ENCODE results near the gene ERH.
"Not testable (repeated sequence)": the region's sequence is repeated elsewhere in the genome, so short reads cannot be mapped to it uniquely, and the experiment has no call there.

ERH gene

GRCh38 chr14:69398053-69398817, at the start of gene ERH, which contains the start of gene SLC39A9:
ERH (minus strand) TSS chr14:69398299; CDS start chr14:69398233, 66 bp downstream.
SLC39A9 (plus strand) TSS chr14:69398692; CDS start chr14:69399370, 678 bp downstream.
- in situ Hi-C loops (cut with MboI; ENCODE audit: low sequenced_read_pairs): no loop called here

DNA sequence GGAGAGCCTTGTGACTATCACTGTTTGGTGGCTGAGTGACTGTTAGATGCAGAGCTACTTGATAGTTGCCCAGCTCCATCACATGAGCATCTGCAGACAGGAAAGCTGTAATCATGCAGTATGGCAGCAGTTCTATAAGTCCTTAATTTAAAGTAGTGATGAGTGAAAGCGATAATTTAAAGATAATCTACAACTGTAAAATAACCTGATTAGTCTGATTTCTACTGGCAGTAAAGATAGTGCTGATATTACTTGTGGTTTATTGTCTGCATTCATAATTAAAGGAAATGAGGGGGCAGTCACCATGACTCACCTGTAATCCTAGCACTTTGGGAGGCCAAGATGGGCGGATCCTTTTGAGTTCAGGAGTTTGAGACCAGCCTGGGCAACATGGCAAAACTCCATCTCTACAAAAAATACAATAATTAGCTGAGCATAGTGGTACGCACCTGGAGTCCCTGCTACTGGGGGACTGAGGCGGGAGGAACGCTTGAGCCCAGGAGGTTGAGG, 45.3 kb upstream of the ERH start:
- in situ Hi-C loops (cut with MboI; ENCODE audit: low sequenced_read_pairs): no loop called here

DNA sequence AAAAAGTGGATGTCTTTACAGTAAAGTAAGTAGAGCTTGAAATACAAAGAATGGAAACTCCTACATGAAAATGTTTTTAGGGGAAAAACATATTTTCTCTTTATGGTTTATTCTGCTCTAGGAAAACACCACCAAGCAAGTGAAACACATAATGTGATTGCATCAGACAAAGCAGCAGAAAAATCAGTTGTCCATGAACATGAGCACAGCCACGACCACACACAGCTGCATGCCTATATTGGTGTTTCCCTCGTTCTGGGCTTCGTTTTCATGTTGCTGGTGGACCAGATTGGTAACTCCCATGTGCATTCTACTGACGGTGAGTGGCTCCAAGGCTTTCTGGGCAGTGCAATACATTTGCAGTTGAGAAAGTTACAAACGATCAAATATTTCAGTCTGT, 43.8 kb upstream of the ERH start:
- in situ Hi-C loops (cut with MboI; ENCODE audit: low sequenced_read_pairs): no loop called here

DNA sequence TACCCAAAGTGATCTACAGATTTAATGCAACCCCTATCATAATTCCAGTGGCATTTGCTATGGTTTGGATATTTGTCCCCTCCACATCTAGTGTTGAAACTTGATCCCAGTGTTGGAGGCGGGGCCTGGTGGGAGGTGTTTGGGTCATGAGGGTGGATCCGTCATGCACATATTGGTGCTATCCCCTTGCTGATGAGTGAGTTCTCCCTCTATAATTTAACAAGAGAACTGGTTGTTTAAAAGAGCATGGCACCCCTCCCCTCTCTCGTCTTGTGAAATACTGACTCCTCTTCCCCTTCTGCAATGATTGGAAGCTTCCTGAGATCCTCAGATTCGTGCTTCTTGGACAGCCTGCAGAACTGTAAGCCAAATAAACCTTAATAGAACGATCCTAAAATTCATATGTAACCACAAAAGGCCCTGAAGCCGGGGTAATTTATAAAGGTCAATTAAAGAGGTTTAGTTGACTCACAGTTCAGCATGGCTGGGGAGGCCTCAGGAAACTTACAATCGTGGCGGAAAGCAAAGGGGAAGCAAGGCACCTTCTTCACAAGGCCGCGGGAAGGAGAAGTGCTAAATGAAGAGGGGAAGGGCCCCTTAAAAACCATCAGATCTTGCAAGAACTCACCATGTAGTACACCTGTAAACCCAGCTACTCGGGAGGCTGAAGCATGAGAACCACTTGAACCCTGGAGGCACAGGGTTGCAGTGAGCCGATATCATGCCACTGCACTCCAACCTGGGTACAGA, 41.6 kb upstream of the ERH start:
- in situ Hi-C loops (cut with MboI; ENCODE audit: low sequenced_read_pairs): no loop called here

DNA sequence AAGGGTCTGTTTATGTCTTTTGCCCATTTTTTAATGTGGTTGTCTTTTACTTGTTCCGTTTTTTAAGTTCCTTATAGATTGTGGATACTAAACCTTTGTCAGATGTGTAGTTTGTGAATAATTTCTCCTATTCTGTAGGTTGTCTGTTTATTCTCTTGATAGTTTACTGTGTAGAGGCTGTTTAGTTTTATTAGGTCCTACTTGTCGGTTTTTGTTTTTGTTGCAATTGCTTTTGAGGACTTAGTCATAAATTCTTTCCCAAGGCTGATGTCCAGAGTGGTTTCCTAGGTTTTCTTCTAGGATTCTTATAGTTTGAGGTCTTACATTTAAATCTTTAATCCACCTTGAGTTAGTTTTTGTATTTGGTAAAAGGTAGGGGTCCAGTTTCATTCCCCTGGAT, 34.3 kb upstream of the ERH start:
- in situ Hi-C loops (cut with MboI; ENCODE audit: low sequenced_read_pairs): no loop called here

GRCh38 chr14:69430306-69430939, 32.3 kb upstream of the ERH start:
- in situ Hi-C loops (cut with MboI; ENCODE audit: low sequenced_read_pairs): no loop called here

- in situ Hi-C loops (cut with MboI; ENCODE audit: low sequenced_read_pairs): no loop called here
These were observed 31.5 kb upstream of the ERH start for GRCh38 chr14:69429643-69430042.

DNA sequence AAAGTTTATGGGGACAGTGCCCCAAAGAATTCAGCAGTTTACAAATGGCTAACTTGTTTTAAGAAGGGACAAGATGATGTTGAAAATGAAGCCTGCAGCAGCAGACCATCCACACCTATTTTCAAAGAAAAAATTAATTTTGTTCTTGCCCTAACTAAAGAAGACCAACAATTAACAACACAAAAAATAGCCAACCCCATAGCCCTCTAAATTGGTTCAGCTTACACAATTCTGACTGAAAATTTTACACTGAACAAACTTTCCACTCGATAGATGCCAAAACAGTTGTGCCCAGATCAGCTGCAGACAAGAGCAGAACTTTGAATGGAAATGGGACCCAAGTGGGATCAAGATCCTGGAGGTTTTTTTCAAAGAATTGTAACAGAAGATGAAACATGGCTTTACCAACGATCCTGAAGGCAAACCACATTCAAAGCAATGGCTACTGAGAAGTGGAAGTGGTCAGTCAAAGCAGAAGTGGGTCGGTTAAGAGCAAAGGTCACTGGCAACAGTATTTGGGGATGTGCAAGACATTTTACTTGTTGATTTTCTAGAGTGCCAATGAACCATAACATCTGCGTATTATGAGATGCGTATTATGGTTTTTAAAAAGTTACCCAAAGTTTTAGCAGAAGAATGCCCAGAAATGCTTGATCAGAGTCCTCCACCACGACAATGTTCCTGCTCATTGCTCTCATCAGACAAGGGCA, 30.3 kb upstream of the ERH start:
- in situ Hi-C loops (cut with MboI; ENCODE audit: low sequenced_read_pairs): no loop called here

- in situ Hi-C loops (cut with MboI; ENCODE audit: low sequenced_read_pairs): no loop called here
These were observed 29.5 kb upstream of the ERH start for GRCh38 chr14:69427596-69427995.

DNA sequence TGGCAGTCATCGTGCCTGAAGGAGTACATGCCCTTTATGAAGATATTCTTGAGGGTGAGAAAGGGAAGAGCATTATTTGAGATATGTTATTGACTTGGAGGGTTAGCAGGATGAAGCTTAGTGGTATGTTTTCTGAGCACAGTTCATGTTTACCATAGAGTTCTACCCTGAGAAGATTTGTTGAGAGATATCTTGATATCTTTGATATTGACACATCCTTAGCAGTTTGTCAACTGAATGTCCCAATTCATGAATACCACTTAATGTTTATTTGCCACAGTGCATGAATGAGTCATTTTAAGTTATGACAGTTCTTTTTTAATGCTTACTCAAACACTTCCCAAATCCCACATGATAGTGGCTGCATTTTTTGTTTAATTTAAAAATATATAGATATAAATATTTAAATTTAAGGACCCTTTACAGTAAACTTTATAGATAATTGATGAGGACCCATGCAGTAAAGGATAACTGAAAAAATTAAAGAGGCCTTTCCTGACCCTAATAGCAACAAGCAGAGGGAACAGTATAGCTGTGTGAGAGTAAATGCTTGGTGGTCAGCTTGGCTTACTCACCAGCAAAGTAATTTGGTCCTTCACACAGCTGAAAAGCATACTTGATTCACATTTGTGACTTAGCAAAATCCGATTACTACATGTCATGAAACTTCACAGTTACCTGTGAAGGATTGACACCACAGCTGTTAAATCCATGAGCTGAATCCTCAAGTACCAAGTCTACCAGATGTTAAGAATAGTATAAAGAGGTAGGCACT, 26.2 kb upstream of the ERH start:
- in situ Hi-C loops (cut with MboI; ENCODE audit: low sequenced_read_pairs): no loop called here

DNA sequence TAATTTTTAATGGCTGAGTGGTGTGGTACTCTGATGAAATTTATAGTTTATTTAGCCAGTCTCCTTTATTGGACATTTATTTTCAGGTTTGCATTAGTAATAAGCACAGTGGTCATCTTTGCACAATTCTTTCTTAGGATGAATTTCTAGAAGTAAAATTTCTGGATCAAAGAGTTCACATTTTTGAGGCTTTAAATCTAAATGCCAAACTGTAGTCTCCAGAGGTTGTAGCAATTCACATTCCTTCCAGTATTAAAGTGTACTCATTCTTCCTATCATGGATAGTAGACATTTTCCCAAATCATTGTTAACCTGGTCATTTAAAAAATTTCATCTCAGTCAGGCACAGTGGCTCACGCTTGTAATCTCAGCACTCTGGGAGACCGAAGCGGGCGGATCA, 25.2 kb upstream of the ERH start:
- in situ Hi-C loops (cut with MboI; ENCODE audit: low sequenced_read_pairs): no loop called here

GRCh38 chr14:69416087-69416486, 18.0 kb upstream of the ERH start:
- in situ Hi-C loops (cut with MboI; ENCODE audit: low sequenced_read_pairs): not testable (repeated sequence)

- in situ Hi-C loops (cut with MboI; ENCODE audit: low sequenced_read_pairs): no loop called here
These were observed 15.4 kb upstream of the ERH start for GRCh38 chr14:69413483-69413882.

DNA sequence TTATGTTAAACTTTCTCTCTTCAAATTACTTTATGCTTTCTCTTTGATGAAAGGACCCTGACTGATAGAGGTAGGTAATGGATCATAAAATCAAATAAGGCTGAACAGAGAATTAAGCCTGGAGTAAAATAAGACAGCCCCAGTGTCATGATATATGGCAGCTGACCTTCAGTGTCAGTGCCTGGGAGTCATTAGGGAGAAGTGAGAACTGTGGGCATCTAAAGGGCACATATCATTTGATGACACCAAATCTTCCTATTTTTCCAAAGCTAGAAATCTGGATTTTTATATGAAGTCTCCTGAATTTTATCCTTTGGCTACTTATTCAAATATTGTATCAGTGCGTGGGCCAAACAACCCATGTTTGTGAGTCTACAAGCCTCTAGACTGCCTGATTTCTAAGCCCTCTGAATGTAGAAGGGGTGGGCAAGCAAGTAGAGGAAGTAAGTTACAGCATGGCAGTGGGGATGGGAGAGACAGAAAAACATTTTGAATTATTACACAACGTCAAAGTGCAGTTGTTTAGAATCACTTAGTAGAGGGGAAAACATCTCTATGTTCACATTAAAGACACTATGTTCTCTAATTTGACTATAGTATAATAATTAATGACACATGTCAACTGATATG, 10.3 kb upstream of the ERH start:
- in situ Hi-C loops (cut with MboI; ENCODE audit: low sequenced_read_pairs): no loop called here

DNA sequence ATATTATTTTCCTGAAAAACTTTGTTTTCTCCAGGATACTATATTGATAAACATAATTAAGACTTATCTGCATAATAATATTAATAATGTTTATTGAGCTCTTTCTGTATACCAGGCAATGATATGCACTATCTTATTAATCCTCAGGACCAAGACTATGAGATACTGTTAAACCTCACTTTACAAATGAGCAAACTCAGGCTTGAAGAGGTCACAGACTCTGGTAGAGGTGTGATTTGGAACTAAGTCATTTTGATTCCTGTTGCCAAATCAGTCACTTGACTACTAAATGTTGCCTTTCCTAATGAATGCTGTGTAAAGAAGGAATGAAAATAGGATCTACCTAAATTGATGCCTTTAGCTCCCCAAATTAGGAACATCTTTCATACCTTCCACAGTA, 7.7 kb upstream of the ERH start:
- in situ Hi-C loops (cut with MboI; ENCODE audit: low sequenced_read_pairs): no loop called here

GRCh38 chr14:69404883-69405282, 6.8 kb upstream of the ERH start:
- in situ Hi-C loops (cut with MboI; ENCODE audit: low sequenced_read_pairs): no loop called here

GRCh38 chr14:69404478-69404877, 6.4 kb upstream of the ERH start:
- in situ Hi-C loops (cut with MboI; ENCODE audit: low sequenced_read_pairs): no loop called here

DNA sequence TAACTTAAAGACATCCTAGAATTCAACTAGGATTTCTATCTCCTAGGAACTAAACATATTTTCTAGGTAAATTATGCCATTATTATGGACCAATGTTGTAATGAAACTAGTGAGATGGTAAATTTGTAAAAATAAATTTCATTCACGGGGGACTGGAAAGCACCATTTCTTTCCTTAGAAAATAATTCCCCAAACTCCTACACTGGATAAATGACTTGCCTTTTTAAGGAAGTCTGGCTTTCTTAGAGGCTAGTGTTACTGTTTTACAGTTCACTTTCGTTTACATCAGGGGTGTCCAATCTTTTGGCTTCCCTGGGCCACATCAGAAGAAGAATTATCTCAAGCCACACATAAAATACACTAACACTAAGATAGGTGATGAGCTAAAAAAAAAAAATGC, 3.7 kb upstream of the ERH start:
- in situ Hi-C loops (cut with MboI; ENCODE audit: low sequenced_read_pairs): no loop called here

DNA sequence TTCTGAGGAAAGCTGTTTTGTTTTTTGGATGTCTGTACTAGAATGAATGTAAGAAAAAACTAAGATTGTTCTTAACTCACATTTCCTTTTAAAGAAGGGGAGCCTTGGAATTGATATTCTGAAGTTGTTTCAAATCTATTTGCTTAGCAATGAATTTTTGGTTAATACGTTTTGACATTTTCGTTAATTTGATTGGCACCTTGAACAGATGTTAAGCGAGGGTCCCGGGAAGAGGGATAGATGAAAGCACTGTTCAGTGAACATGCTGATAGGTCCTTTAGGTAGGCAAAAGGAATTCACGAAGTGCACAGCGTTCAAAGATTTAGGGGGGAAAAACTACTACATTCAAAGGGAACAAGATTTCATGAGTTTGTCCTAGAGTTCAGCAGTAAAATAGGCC, 2.1 kb upstream of the ERH start:
- in situ Hi-C loops (cut with MboI; ENCODE audit: low sequenced_read_pairs): no loop called here

DNA sequence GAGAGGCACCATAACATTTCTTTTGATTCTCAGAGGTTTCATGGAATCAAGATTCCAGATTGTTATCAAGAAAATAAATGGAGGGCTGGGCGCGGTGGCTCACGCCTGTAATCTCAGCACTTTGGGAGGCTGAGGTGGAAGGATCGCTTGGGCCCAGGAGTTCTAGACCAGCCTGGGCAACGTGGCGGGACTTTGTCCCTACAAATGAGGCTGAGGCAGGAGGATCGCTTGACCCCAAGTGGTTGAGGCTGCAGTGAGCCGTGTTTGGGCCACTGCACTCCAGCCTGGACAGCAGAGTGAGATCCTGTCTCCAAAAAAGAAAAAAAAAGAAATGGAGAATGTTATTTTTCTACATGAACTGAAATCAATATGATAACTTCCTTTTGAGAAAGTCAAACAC, 1.7 kb upstream of the ERH start:
- in situ Hi-C loops (cut with MboI; ENCODE audit: low sequenced_read_pairs): no loop called here

Measured in HL-60/S4 treated with phorbol 12-myristate 13-acetate at 8.2 ng/mL for 4 days and 3 days (cell line).